Sigmoid colon (tissue), 7 donors: ENCODE data around the gene POU5F1. TPM values are rescaled to one million over a fixed set of nuclear protein-coding genes. Genes with fewer than 3 reads are reported as not detected.
"Not testable (repeated sequence)": the region's sequence is repeated elsewhere in the genome, so short reads cannot be mapped to it uniquely, and the experiment has no call there.

Experiments used
- DNase-seq: peaks from one replicate; pipeline ENCODE4 v3.0.0-alpha.2; 2019
- H3K27ac ChIP-seq, 4 donors: fragments of 200-600 bp; sonication (generic); one replicate each; pipeline ENCODE4 v1.5.1; 2016 to 2019; ENCODE audit warnings: mild to moderate bottlenecking in 1 of 4
- H3K27me3 ChIP-seq, 3 donors: fragments of 200-600 bp; sonication (generic); one replicate each; pipeline ENCODE4 v1.5.1; 2019; ENCODE audit warnings: mild to moderate bottlenecking in 1 of 3
- H3K36me3 ChIP-seq, 4 donors: fragments of 200-600 bp; sonication (generic); one replicate each; pipeline ENCODE4 v1.5.1; 2016 to 2019
- H3K4me1 ChIP-seq, 4 donors: fragments of 200-600 bp; sonication (generic); one replicate each; pipeline ENCODE4 v1.5.1; 2017 to 2019
- H3K4me3 ChIP-seq, 4 donors: fragments of 200-600 bp; sonication (generic); one replicate each; pipeline ENCODE4 v1.5.1; 2017 to 2019; ENCODE audit warnings: mild to moderate bottlenecking in 2 of 4, moderate library complexity in 1 of 4
- H3K9me3 ChIP-seq, 4 donors: fragments of 200-600 bp in 3 of 4; sonication (generic) in 3 of 4; one replicate each; pipeline versions ENCODE4 v1.5.1 to v1.6.1; 2013 to 2019
- EP300 ChIP-seq, 4 donors: sonication (generic); formaldehyde crosslinking; IDR thresholded peaks; one replicate each; pipeline ENCODE4 v1.6.1; 2017; ENCODE audit warnings: antibody characterized with exemption in 4 of 4
- POLR2A ChIP-seq, 2 donors: fragments of 450-650 bp; IDR thresholded peaks; one replicate each; pipeline ENCODE4 v1.6.1; 2016; ENCODE audit warnings: antibody characterized with exemption in 2 of 2, mild to moderate bottlenecking in 2 of 2, moderate library complexity in 2 of 2
- POLR2AphosphoS5 ChIP-seq, 4 donors: sonication (generic); formaldehyde crosslinking; IDR thresholded peaks; one replicate each; pipeline ENCODE4 v1.6.1; 2017; ENCODE audit warnings: antibody characterized with exemption in 4 of 4
- whole genome bisulfite sequencing, 2 donors: extraction: QIAGEN DNeasy Blood & Tissue Kit; methylation state at CpG; one replicate each; pipeline ENCODE4 v1.1.7; 2013; 5-methylcytosine and 5-hydroxymethylcytosine counted together
- intact Hi-C: fragments of 100-400 bp; cut with DNase I; formaldehyde crosslinking; loops from one replicate; pipeline ENCODE4 v1.15.1; 2023
- polyA plus RNA-seq, 3 donors: library from polyadenylated mRNA; stranded (reverse); fragments of 200-250 nt; gene quantifications; one replicate each; pipeline ENCODE4 v1.2.3, GENCODE V29; 2013
- total RNA-seq, 4 donors: library from RNA; depleted of rRNA; stranded (reverse); fragments of >200 nt; gene quantifications; one replicate each; pipeline ENCODE4 v1.1.0, GENCODE V29; 2016
- TF ChIP-seq, protein P1 (sequence below), 4 experiments: fragments of 450-650 bp in 3 of 4; fragments of 200-600 bp in 1 of 4; IDR thresholded peaks; one replicate each; pipeline ENCODE4 v1.5.1; 2016 to 2019; ENCODE audit warnings: antibody characterized with exemption in 4 of 4, mild to moderate bottlenecking in 3 of 4, moderate library complexity in 2 of 4
- donor health status: healthy with polysubstance abuse.
- donor health status: Bipolar disorder and iron deficiency.
- donor health status: healthy.

Gene POU5F1
- total and polyA plus RNA-seq, 7 donors: 0.16 to 9.8 (median 0.94) TPM; not detected in 3

DNA sequence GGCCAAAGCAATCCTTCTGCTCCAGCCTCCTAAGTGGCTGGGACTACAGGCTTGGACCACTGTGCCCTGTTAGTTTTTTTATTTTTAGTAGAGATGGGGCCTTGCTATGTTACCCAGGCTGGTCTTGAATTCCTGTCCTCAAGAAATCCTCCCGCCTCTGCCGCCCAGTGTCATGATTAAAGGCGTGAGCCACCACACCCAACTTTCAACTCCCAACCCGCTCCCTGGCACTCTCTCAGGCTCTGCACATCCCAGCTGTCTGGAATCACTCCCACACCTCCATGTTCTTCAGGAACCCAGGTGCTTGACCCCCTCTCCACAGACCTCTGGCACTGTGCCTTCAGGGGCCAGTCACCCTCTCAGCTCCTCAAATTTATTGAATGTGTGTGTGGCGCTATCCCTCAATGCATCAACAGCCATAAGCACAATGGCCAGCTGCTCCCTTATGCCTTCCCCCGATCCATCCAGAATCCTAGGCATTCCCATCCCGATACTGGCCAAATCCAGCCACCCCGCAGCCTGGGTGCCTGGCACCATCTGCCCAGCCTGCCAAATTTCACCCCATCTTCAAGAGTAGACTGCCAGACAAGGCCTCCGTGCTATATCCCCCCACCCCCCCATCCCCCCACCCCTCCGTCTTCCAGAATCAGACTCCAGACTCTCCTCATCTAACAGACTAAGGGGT lies 647 bp upstream of the POU5F1 start:
- no peak overlapping the region for H3K27ac ChIP-seq
- TF ChIP-seq EP300 (IDR thresholded peaks at IDR 0.05): no peak
- TF ChIP-seq POLR2A (IDR thresholded peaks at IDR 0.05): no peak
- TF ChIP-seq POLR2AphosphoS5 (IDR thresholded peaks at IDR 0.05): no peak
- TF ChIP-seq, protein P1, sequence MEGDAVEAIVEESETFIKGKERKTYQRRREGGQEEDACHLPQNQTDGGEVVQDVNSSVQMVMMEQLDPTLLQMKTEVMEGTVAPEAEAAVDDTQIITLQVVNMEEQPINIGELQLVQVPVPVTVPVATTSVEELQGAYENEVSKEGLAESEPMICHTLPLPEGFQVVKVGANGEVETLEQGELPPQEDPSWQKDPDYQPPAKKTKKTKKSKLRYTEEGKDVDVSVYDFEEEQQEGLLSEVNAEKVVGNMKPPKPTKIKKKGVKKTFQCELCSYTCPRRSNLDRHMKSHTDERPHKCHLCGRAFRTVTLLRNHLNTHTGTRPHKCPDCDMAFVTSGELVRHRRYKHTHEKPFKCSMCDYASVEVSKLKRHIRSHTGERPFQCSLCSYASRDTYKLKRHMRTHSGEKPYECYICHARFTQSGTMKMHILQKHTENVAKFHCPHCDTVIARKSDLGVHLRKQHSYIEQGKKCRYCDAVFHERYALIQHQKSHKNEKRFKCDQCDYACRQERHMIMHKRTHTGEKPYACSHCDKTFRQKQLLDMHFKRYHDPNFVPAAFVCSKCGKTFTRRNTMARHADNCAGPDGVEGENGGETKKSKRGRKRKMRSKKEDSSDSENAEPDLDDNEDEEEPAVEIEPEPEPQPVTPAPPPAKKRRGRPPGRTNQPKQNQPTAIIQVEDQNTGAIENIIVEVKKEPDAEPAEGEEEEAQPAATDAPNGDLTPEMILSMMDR (IDR thresholded peaks at IDR 0.05): no peak
- H3K27me3 ChIP-seq: no peaks in the 10 kb centered on the region
- H3K4me3 ChIP-seq: no peak overlapping the region
- intact Hi-C loops: no loop called here
- H3K36me3 ChIP-seq: no peaks in the 10 kb centered on the region
- no peaks in the 10 kb centered on the region for H3K4me1 ChIP-seq
- DNase-seq: no peak
- no peaks in the 10 kb centered on the region for H3K9me3 ChIP-seq
- WGBS, 2 donors: 78 to 89% methylated on average over 10 of the region's 10 CpGs

DNA sequence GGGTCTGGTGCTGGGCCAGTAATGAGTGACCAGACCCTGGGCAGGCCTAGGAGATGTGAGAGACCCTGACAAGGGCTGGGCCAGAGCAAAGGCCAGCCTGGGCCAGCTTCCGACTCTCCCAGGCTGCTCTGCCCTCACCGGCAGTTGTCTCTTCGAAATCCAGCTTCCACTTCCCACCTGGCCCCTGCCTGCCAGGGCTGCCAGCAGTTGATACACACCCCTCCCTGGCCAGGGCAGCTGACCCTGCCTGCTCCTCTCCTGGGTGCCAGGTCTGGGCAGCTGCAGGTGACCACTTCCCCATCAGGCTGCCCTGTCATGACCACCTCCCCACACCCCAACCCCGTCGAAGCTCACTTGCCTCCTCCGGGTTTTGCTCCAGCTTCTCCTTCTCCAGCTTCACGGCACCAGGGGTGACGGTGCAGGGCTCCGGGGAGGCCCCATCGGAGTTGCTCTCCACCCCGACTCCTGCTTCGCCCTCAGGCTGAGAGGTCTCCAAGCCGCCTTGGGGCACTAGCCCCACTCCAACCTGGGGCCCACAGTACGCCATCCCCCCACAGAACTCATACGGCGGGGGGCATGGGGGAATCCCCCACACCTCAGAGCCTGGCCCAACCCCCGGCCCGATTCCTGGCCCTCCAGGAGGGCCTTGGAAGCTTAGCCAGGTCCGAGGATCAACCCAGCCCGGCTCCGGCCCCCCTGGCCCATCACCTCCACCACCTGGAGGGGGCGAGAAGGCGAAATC lies 453 bp downstream of the POU5F1 start:
- intact Hi-C loops, H3K27ac ChIP-seq: not testable (repeated sequence)
- WGBS, 2 donors: 68 to 88% methylated on average over 23 of the region's 23 CpGs

DNA sequence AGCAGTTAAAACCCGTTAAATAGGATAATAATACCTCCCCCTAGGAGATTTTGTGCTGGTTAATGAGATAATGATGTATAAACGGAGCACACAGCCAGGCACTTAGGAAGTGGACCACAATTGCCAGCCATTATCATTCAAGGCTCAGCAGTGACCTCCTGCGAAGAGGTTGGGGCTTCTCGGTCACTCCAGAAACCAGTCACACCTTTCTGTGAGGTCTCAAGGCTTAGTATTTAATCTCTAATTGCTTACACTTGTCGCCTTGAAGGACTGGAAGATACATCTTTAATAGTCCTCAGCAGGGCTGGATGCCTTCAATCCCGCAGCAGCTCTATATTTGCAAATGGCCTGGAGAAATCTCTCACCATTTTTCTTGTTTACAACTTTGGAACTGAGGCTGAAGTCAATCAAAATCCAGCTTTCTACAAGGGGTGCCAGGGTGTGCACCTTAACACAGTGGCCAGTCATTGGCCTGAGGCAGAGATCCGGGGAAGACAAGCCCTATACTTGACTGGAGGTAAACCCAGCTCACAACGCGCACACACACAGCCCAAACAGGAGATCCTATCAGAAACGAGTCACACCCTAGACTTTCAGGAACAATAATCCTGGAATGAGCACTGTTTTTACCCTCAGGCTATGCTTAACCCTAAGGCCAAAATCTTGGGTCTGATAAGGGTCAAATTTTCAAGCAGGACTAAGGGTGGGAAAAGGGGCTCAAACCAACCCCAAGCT lies 1.2 kb downstream of the POU5F1 start:
- no peaks in the 10 kb centered on the region for H3K9me3 ChIP-seq
- H3K27me3 ChIP-seq: no peaks in the 10 kb centered on the region
- 77 to 86% methylated on average over 10 of the region's 10 CpGs for WGBS, 2 donors
- TF ChIP-seq POLR2AphosphoS5 (IDR thresholded peaks at IDR 0.05): no peak
- TF ChIP-seq, protein P1 (IDR thresholded peaks at IDR 0.05): no peak
- TF ChIP-seq EP300 (IDR thresholded peaks at IDR 0.05): no peak
- TF ChIP-seq POLR2A (IDR thresholded peaks at IDR 0.05): no peak
- no peaks in the 10 kb centered on the region for H3K4me1 ChIP-seq
- no peak overlapping the region for H3K27ac ChIP-seq
- intact Hi-C loops: no loop called here
- H3K36me3 ChIP-seq: no peaks in the 10 kb centered on the region
- no peak overlapping the region for H3K4me3 ChIP-seq
- no peak for DNase-seq

More for the DNA sequence above, 453 bp downstream of the POU5F1 start:
- not testable (repeated sequence) for H3K27me3 ChIP-seq, DNase-seq, H3K36me3 ChIP-seq, H3K4me3 ChIP-seq, H3K9me3 ChIP-seq, H3K4me1 ChIP-seq

DNA sequence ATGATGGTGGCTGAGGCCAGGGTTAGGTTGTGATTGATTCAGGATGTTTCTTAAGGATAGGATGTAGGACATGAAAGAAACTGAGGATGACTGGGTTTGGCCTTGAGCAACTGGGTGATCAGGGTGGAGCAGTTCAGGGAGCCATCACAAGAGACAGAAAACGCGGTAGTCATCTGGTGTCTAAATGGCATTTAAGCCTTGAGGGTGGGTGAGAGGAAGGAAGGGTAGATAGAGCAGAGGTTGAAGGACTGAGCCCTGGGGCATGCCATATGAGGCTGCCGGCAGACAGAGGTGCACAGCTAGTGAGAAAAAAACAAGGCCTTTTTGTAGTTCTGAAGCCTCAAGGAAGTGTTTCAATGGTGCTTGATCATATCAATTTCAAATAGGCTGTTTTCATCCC lies 1.9 kb downstream of the POU5F1 start:
- WGBS, 2 donors: 82 to 90% methylated on average over 3 of the region's 3 CpGs
- H3K4me1 ChIP-seq: no peaks in the 10 kb centered on the region
- TF ChIP-seq EP300 (IDR thresholded peaks at IDR 0.05) (no peak), POLR2AphosphoS5 (IDR thresholded peaks at IDR 0.05) (no peak), POLR2A (IDR thresholded peaks at IDR 0.05) (no peak)
- TF ChIP-seq, protein P1 (IDR thresholded peaks at IDR 0.05): no peak
- intact Hi-C loops: no loop called here
- no peak overlapping the region for H3K4me3 ChIP-seq
- no peak overlapping the region for H3K27ac ChIP-seq
- no peaks in the 10 kb centered on the region for H3K36me3 ChIP-seq
- H3K27me3 ChIP-seq: no peaks in the 10 kb centered on the region
- DNase-seq: no peak
- H3K9me3 ChIP-seq: no peaks in the 10 kb centered on the region

DNA sequence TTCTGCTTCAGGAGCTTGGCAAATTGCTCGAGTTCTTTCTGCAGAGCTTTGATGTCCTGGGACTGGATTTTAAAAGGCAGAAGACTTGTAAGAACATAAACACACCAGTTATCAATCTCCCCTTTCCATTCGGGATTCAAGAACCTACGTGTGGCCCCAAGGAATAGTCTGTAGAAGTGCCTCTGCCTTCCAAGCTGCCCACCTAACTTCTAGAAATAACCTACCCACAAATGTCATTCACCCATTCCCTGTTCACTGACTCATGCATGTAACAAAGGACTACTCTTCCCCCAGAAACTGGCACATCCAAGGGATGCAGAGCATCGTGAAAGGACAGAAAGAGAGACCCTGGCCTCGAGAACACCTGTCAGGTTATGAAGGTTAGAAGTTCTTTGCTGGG lies 4.5 kb downstream of the POU5F1 start:
- H3K27me3 ChIP-seq: no peaks in the 10 kb centered on the region
- H3K27ac ChIP-seq: no peak overlapping the region
- H3K4me1 ChIP-seq: no peaks in the 10 kb centered on the region
- no peak for DNase-seq
- H3K36me3 ChIP-seq: no peaks in the 10 kb centered on the region
- H3K4me3 ChIP-seq: no peak overlapping the region
- H3K9me3 ChIP-seq: no peaks in the 10 kb centered on the region
- intact Hi-C loops: no loop called here
- no peak for TF ChIP-seq EP300 (IDR thresholded peaks at IDR 0.05)
- no peak for TF ChIP-seq POLR2AphosphoS5 (IDR thresholded peaks at IDR 0.05)
- no peak for TF ChIP-seq POLR2A (IDR thresholded peaks at IDR 0.05)
- TF ChIP-seq, protein P1 (IDR thresholded peaks at IDR 0.05): no peak
- 70 to 76% methylated on average over 5 of the region's 5 CpGs for WGBS, 2 donors

DNA sequence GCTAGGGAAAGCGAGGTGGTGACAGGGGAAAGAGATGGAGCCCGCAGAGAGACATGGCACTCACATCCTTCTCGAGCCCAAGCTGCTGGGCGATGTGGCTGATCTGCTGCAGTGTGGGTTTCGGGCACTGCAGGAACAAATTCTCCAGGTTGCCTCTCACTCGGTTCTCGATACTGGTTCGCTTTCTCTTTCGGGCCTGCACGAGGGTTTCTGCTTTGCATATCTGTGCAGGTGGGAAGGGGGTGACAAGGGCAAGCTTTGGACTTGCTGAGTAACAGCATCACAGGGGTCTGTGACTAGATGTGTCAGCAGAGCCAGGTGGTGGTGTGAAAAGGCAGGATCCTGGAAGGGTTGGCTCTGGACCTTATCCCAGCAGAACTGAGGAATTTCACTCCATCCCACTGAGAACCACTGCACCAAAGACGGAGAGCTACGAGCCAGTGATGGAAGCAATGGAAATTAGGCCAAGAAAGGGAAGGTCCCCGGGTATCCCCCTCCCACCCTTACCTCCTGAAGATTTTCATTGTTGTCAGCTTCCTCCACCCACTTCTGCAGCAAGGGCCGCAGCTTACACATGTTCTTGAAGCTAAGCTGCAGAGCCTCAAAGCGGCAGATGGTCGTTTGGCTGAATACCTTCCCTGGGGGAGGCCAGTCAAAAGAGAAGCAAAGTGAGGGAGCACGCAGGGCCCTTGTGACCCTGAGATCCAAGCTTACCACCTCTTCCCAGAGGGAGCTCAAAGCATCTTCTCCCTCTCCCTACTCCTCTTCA lies 5.2 kb downstream of the POU5F1 start:
- H3K36me3 ChIP-seq, intact Hi-C loops, H3K27me3 ChIP-seq, H3K27ac ChIP-seq, H3K9me3 ChIP-seq, H3K4me3 ChIP-seq, DNase-seq, H3K4me1 ChIP-seq: not testable (repeated sequence)
- WGBS, 2 donors: 82 to 87% methylated on average over 17 of the region's 17 CpGs

DNA sequence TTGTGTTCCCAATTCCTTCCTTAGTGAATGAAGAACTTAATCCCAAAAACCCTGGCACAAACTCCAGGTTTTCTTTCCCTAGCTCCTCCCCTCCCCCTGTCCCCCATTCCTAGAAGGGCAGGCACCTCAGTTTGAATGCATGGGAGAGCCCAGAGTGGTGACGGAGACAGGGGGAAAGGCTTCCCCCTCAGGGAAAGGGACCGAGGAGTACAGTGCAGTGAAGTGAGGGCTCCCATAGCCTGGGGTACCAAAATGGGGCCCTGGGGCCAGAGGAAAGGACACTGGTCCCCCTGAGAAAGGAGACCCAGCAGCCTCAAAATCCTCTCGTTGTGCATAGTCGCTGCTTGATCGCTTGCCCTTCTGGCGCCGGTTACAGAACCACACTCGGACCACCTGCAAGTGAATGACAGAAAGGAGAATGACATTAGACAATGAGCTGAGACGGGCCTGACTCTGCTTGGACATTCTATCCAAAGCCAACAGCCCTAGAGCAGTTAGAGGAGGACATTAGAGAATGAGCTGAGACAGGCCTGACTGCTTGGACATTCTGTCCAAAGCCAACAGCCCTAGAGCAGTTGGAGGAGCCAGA lies 5.9 kb downstream of the POU5F1 start:
- 88 to 95% methylated on average over 7 to 8 of the region's 9 CpGs for WGBS, 2 donors
- H3K36me3 ChIP-seq, H3K4me3 ChIP-seq, DNase-seq, H3K9me3 ChIP-seq, H3K4me1 ChIP-seq, intact Hi-C loops, H3K27me3 ChIP-seq, H3K27ac ChIP-seq: not testable (repeated sequence)
